ENCODE results near the gene SLC2A10.

SLC2A10 gene

GRCh38 chr20:46670585-46671584 is 38.6 kb upstream of the SLC2A10 start:
- Histone ChIP-seq H3K9me3 (ENCODE audit: insufficient read depth, low read length) (peaks cover 12% of the 10 kb centered on the region), H3K36me3 (replicated peaks; ENCODE audit: low read depth, low read length) (no peaks in the 10 kb centered on the region), H3K27me3 (ENCODE audit: low read depth, low read length) (peaks cover 14% of the 10 kb centered on the region; the same call in 1 of the 2 replicates), H3K4me2 (ENCODE audit: low read length) (no peak overlapping the region), H3K79me2 (ENCODE audit: low read length) (no peaks in the 10 kb centered on the region), H3K9ac (ENCODE audit: low read length) (no peak overlapping the region), H3K27ac (ENCODE audit: low read length) (no peak overlapping the region), H3K4me1 (ENCODE audit: low read length) (no peaks in the 10 kb centered on the region), H3K4me3 (ENCODE audit: low read length) (no peak overlapping the region), H4K20me1 (ENCODE audit: insufficient read depth, low read length) (no peaks in the 10 kb centered on the region), H2AFZ (ENCODE audit: low read depth, low read length) (no peak overlapping the region)
- TF ChIP-seq CTCF (IDR thresholded peaks at IDR 0.05; ENCODE audit: low read depth, low read length) (no peak), EZH2phosphoT487 (IDR thresholded peaks at IDR 0.05; ENCODE audit: low read depth) (no peak)

GRCh38 chr20:46671866-46672542 is 37.4 kb upstream of the SLC2A10 start:
- Histone ChIP-seq H3K9me3 (ENCODE audit: insufficient read depth, low read length) (peaks cover 12% of the 10 kb centered on the region), H4K20me1 (ENCODE audit: insufficient read depth, low read length) (no peaks in the 10 kb centered on the region), H3K27me3 (ENCODE audit: low read depth, low read length) (peaks cover 14% of the 10 kb centered on the region; the same call in 1 of the 2 replicates), H3K9ac (ENCODE audit: low read length) (no peak overlapping the region), H3K27ac (ENCODE audit: low read length) (no peak overlapping the region), H3K36me3 (replicated peaks; ENCODE audit: low read depth, low read length) (no peaks in the 10 kb centered on the region), H3K4me3 (ENCODE audit: low read length) (no peak overlapping the region), H3K4me1 (ENCODE audit: low read length) (no peaks in the 10 kb centered on the region), H3K4me2 (ENCODE audit: low read length) (no peak overlapping the region), H3K79me2 (ENCODE audit: low read length) (no peaks in the 10 kb centered on the region), H2AFZ (ENCODE audit: low read depth, low read length) (no peak overlapping the region)
- TF ChIP-seq CTCF (IDR thresholded peaks at IDR 0.05; ENCODE audit: low read depth, low read length) (no peak), EZH2phosphoT487 (IDR thresholded peaks at IDR 0.05; ENCODE audit: low read depth) (no peak)

GRCh38 chr20:46672543-46673148 is 36.8 kb upstream of the SLC2A10 start:
- no peak overlapping the region for H3K4me2 ChIP-seq (ENCODE audit: low read length)
- no peaks in the 10 kb centered on the region for H4K20me1 ChIP-seq (ENCODE audit: insufficient read depth, low read length)
- no peaks in the 10 kb centered on the region for H3K4me1 ChIP-seq (ENCODE audit: low read length)
- no peak overlapping the region for H2AFZ ChIP-seq (ENCODE audit: low read depth, low read length)
- no peak overlapping the region for H3K9ac ChIP-seq (ENCODE audit: low read length)
- peaks cover 14% of the 10 kb centered on the region; the same call in 1 of the 2 replicates for H3K27me3 ChIP-seq (ENCODE audit: low read depth, low read length)
- H3K9me3 ChIP-seq (ENCODE audit: insufficient read depth, low read length) = peaks cover 12% of the 10 kb centered on the region
- no peaks in the 10 kb centered on the region for H3K79me2 ChIP-seq (ENCODE audit: low read length)
- TF ChIP-seq EZH2phosphoT487 (IDR thresholded peaks at IDR 0.05; ENCODE audit: low read depth) (no peak), CTCF (IDR thresholded peaks at IDR 0.05; ENCODE audit: low read depth, low read length) (no peak)
- no peak overlapping the region for H3K27ac ChIP-seq (ENCODE audit: low read length)
- H3K4me3 ChIP-seq (ENCODE audit: low read length) = no peak overlapping the region
- no peaks in the 10 kb centered on the region for H3K36me3 ChIP-seq (replicated peaks; ENCODE audit: low read depth, low read length)

Data from OCI-LY3 (cell line).